Spinal cord (tissue), 10 donors: ENCODE measurements around the gene TUBB4A. TPM values are rescaled to one million over a fixed set of nuclear protein-coding genes. Genes with fewer than 3 reads are reported as not detected.

Experiments used
- DNase-seq, 6 donors: peaks; one replicate each; pipeline versions ENCODE4 v3.0.0 to v3.0.0-alpha.2; 2013 to 2015; ENCODE audit warnings: low spot score in 6 of 6, low read depth in 4 of 6
- H3K27ac ChIP-seq: one replicate; pipeline ENCODE4 v1.5.1; 2013; ENCODE audit warnings: low read depth, low read length, control low read depth
- H3K27me3 ChIP-seq: one replicate; pipeline ENCODE4 v1.6.1; 2013; ENCODE audit warnings: low read length; ENCODE audit not compliant: control insufficient read depth, insufficient read depth
- H3K36me3 ChIP-seq: one replicate; pipeline ENCODE4 v1.6.1; 2013; ENCODE audit warnings: low read length; ENCODE audit not compliant: control insufficient read depth, insufficient read depth
- H3K4me1 ChIP-seq: one replicate; pipeline ENCODE4 v1.6.1; 2013; ENCODE audit warnings: low read length; ENCODE audit not compliant: control insufficient read depth, insufficient read depth
- H3K4me3 ChIP-seq: one replicate; pipeline ENCODE4 v1.5.1; 2013; ENCODE audit warnings: low read depth, low read length, control low read depth
- H3K9me3 ChIP-seq: one replicate; pipeline ENCODE4 v1.6.1; 2013; ENCODE audit warnings: low read length; ENCODE audit not compliant: control insufficient read depth, insufficient read depth
- WGBS: methylation state at CpG from one replicate; pipeline ENCODE4 v1.1.5; 2013; ENCODE audit warnings: missing lambda C conversion rate; ENCODE audit not compliant: insufficient coverage; 5-methylcytosine and 5-hydroxymethylcytosine counted together
- polyA plus RNA-seq, 2 donors: library from polyadenylated mRNA; unstranded; fragments of 120-200 nt; gene quantifications; one replicate each; pipeline ENCODE4 v1.2.1, GENCODE V29; 2013; ENCODE audit not compliant: insufficient read length in 2 of 2
- small RNA-seq: library from RNA; depleted of rRNA; stranded (forward); fragments of <200 nt; gene quantifications from one replicate; pipeline ENCODE3, GENCODE V24; 2014; ENCODE audit warnings: low replicate concordance
- total RNA-seq, 2 donors: library from RNA; depleted of rRNA in 1 of 2; stranded (reverse); fragments of 120-200 nt in 1 of 2; fragments of >200 nt in 1 of 2; gene quantifications; one replicate each; pipeline versions ENCODE4 v1.2.3 to v1.2.4, GENCODE V29; 2013 to 2014
- donor health status: healthy.

The TUBB4A gene
- total and polyA plus RNA-seq, 4 donors, result 42.2 to 644 (median 343) TPM

DNA sequence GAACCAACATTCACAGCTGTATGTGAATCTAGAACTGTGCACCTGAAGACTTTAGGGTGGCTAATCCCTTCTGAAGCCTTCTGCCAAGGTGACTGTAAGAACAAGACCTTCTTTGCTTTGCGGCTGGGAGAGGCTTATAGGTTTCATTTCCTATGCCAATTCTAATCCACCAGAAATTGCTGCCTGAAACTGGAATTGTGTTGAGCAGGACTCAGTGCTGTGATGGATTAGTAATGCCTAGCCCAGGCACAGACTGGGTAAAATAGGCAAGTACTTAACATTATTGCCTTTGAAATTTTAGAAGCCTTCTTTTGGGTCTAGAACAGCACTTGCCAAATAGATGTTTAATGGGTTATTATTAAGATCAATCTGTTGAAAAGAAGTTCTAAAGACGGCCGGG, 54.1 kb downstream of the TUBB4A start:
- H3K4me1 ChIP-seq, result no peaks in the 10 kb centered on the region
- no peak overlapping the region for H3K27ac ChIP-seq
- no peaks in the 10 kb centered on the region for H3K9me3 ChIP-seq
- H3K36me3 ChIP-seq, result peaks cover 57% of the 10 kb centered on the region
- H3K4me3 ChIP-seq, result no peak overlapping the region
- H3K27me3 ChIP-seq, result no peaks in the 10 kb centered on the region
- no peak for DNase-seq
- WGBS, result 85% methylated on average over 2 of the region's 3 CpGs

DNA sequence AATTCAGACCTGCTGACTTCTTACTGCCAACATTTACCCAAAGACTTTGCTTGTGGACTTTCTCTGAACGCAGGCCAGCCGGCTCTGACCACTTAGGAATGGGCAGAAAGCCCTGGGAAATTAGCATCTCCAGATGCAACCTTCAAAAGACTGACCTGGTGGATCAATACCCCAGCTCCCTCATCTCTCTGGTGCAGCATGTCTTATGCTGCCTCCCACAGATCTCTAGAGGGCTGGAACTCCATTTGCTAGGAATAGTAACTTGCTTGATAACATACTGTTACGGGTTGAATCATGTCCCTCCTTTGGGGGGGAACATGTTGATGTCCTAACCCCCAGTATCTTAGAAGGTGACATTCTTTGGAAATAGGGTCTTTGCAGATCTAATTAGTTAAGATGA, 55.7 kb downstream of the TUBB4A start:
- Histone ChIP-seq H3K36me3 (peaks cover 54% of the 10 kb centered on the region), H3K27ac (no peak overlapping the region), H3K4me3 (no peak overlapping the region), H3K9me3 (no peaks in the 10 kb centered on the region), H3K27me3 (no peaks in the 10 kb centered on the region), H3K4me1 (no peaks in the 10 kb centered on the region)
- WGBS, result 92% methylated on average over 2 of the region's 3 CpGs
- no peak for DNase-seq

Small RNA genes within 50 kb of the gene (small RNA-seq; reads per million reads assigned to genes)
- gene AC010503.2, result not detected

Other genes starting within 250 kb of the TUBB4A start
- gene MLLT1, start 222.3 kb downstream of the TUBB4A start, total RNA-seq, result 10 to 100 TPM; 11.5 to 32.4 TPM
- gene MLLT1, start 222.3 kb downstream of the TUBB4A start, polyA plus RNA-seq, result 100 to 1,000 TPM; 129 to 132 TPM
- under 1 TPM in 1 of 2 donors, not detected in 1; 0.11 TPM for gene ACER1, start 168.7 kb downstream of the TUBB4A start, total RNA-seq
- under 1 TPM in 1 of 2 donors, not detected in 1; 0.11 TPM for gene ACER1, start 168.7 kb downstream of the TUBB4A start, polyA plus RNA-seq
- 10 to 100 TPM; 20.1 to 65.7 TPM for gene CLPP, start 140.8 kb downstream of the TUBB4A start, total RNA-seq
- gene CLPP, start 140.8 kb downstream of the TUBB4A start, polyA plus RNA-seq, result 10 to 100 TPM; 87.2 to 88.3 TPM
- 10 to 100 TPM; 25.8 to 72.7 TPM for gene ALKBH7, start 129.5 kb downstream of the TUBB4A start, total RNA-seq
- gene ALKBH7, start 129.5 kb downstream of the TUBB4A start, polyA plus RNA-seq, result 10 to 100 TPM; 83.8 to 85.6 TPM
- gene PSPN, start 126.4 kb downstream of the TUBB4A start, total RNA-seq, result 1 to 10 TPM; 1.1 to 2.6 TPM
- 1 to 10 TPM; 3.1 to 3.7 TPM for gene PSPN, start 126.4 kb downstream of the TUBB4A start, polyA plus RNA-seq
- 10 to 100 TPM; 26.2 to 48.9 TPM for gene GTF2F1, start 109.1 kb downstream of the TUBB4A start, total RNA-seq
- 10 to 100 TPM; 82.9 to 97.3 TPM for gene GTF2F1, start 109.1 kb downstream of the TUBB4A start, polyA plus RNA-seq
- 10 to 100 TPM; 68.3 to 95.4 TPM for gene KHSRP, start 77.5 kb downstream of the TUBB4A start, total RNA-seq
- 100 to 1,000 TPM; 300 to 317 TPM for gene KHSRP, start 77.5 kb downstream of the TUBB4A start, polyA plus RNA-seq
- gene SLC25A41, start 68.5 kb downstream of the TUBB4A start, total RNA-seq, result under 1 TPM; 0.83 to 0.99 TPM
- gene SLC25A41, start 68.5 kb downstream of the TUBB4A start, polyA plus RNA-seq, result 1 to 10 TPM; 5.5 to 5.6 TPM
- gene SLC25A23, start 42.5 kb downstream of the TUBB4A start, total RNA-seq, result 10 to 100 TPM; 57.9 to 61.1 TPM
- gene SLC25A23, start 42.5 kb downstream of the TUBB4A start, polyA plus RNA-seq, result 100 to 1,000 TPM; 155 to 220 TPM
- gene CRB3, start 38.0 kb downstream of the TUBB4A start, total RNA-seq, result under 1 TPM; 0.20 to 0.44 TPM
- 1 to 10 TPM in 1 of 2 donors, under 1 TPM in 1; 0.62 to 1.2 TPM for gene CRB3, start 38.0 kb downstream of the TUBB4A start, polyA plus RNA-seq
- under 1 TPM; 0.28 to 0.59 TPM for gene DENND1C, start 20.5 kb downstream of the TUBB4A start, total RNA-seq
- gene DENND1C, start 20.5 kb downstream of the TUBB4A start, polyA plus RNA-seq, result 1 to 10 TPM; 2.2 to 2.4 TPM
- gene TNFSF9, start 28.7 kb upstream of the TUBB4A start, total RNA-seq, result 1 to 10 TPM; 1.5 to 4.0 TPM
- 1 to 10 TPM; 5.6 to 6.8 TPM for gene TNFSF9, start 28.7 kb upstream of the TUBB4A start, polyA plus RNA-seq
- gene CD70, start 88.8 kb upstream of the TUBB4A start, total RNA-seq, result not detected
- not detected for gene CD70, start 88.8 kb upstream of the TUBB4A start, polyA plus RNA-seq
- gene TNFSF14, start 167.9 kb upstream of the TUBB4A start, total RNA-seq, result under 1 TPM; 0.06 to 0.10 TPM
- gene TNFSF14, start 167.9 kb upstream of the TUBB4A start, polyA plus RNA-seq, result under 1 TPM; 0.12 to 0.17 TPM
- gene C3, start 218.3 kb upstream of the TUBB4A start, total RNA-seq, result 100 to 1,000 TPM in 1 of 2 donors, 10 to 100 TPM in 1; 72.9 to 118 TPM
- 100 to 1,000 TPM; 104 to 163 TPM for gene C3, start 218.3 kb upstream of the TUBB4A start, polyA plus RNA-seq
- gene GPR108, start 235.3 kb upstream of the TUBB4A start, total RNA-seq, result 10 to 100 TPM; 21.2 to 46.6 TPM
- gene GPR108, start 235.3 kb upstream of the TUBB4A start, polyA plus RNA-seq, result 10 to 100 TPM; 55.7 to 56.6 TPM
- gene TRIP10, start 237.4 kb upstream of the TUBB4A start, total RNA-seq, result 10 to 100 TPM in 1 of 2 donors, 1 to 10 TPM in 1; 8.7 to 19.8 TPM
- 10 to 100 TPM; 14.4 to 22.8 TPM for gene TRIP10, start 237.4 kb upstream of the TUBB4A start, polyA plus RNA-seq